ENCODE results near the gene TEDC2. TPM values are rescaled to one million over a fixed set of nuclear protein-coding genes. Genes with fewer than 3 reads are reported as not detected.

The TEDC2 gene
- total RNA-seq: 10 to 100 TPM; 18.0 to 19.4 TPM
- 7.7 TPM for polyA plus RNA-seq (ENCODE audit: insufficient read depth, low read depth, low replicate concordance)
- long read RNA-seq, donor 1, partial matches to known transcripts: 0 of 4 reads
- long read RNA-seq, donor 1, other reads (novel, unspliced or antisense): 0 of 4 reads
- long read RNA-seq, donor 2, partial matches to known transcripts: 0 of 7 reads
- long read RNA-seq, donor 2, other reads (novel, unspliced or antisense): 0 of 7 reads

- H3K4me3 ChIP-seq: peak within 1 kb of the TSS; percentile 49 to 68
- no peaks in the 10 kb centered on the region for H3K36me3 ChIP-seq (ENCODE audit: low read depth, missing control alignments)
- H3K27me3 ChIP-seq: no peaks in the 10 kb centered on the region
- peak; percentile 98 for DNase-seq
- H3K9me3 ChIP-seq: no peaks in the 10 kb centered on the region
- WGBS, 2 donors: 0 to 3% methylated on average over 8 to 53 of the region's 66 CpGs
- TF ChIP-seq CTCF (IDR thresholded peaks at IDR 0.05): no peak
- TF ChIP-seq POLR2A (IDR thresholded peaks at IDR 0.05): no peak
- peaks cover 14% of the 10 kb centered on the region for H3K4me1 ChIP-seq
- peak within 1 kb of the TSS in 1 of 2 donors; percentile 15 for H3K27ac ChIP-seq
- intact Hi-C loops (cut with DNase I; ENCODE audit: low total_unique reads): no loop called here
Measured at GRCh38 chr16:2459647-2460390, at the start of gene TEDC2. TEDC2 (plus strand) TSS chr16:2460109; CDS start chr16:2460145, 36 bp downstream.

GRCh38 chr16:2415085-2415484 is 44.8 kb upstream of the TEDC2 start:
- TF ChIP-seq POLR2A (IDR thresholded peaks at IDR 0.05): no peak
- TF ChIP-seq CTCF (IDR thresholded peaks at IDR 0.05): no peak
- intact Hi-C loops (cut with DNase I; ENCODE audit: low total_unique reads): no loop called here
- Histone ChIP-seq H3K4me3 (no peak overlapping the region), H3K27me3 (no peaks in the 10 kb centered on the region), H3K27ac (no peak overlapping the region), H3K36me3 (ENCODE audit: low read depth, missing control alignments) (no peaks in the 10 kb centered on the region), H3K4me1 (peaks cover 9% of the 10 kb centered on the region), H3K9me3 (no peaks in the 10 kb centered on the region)
- WGBS, 2 donors: 20 to 38% methylated on average over 2 of the region's 2 CpGs
- DNase-seq: peak; percentile 57

GRCh38 chr16:2420035-2420434 is 39.9 kb upstream of the TEDC2 start:
- Histone ChIP-seq H3K36me3 (ENCODE audit: low read depth, missing control alignments) (no peaks in the 10 kb centered on the region), H3K27me3 (no peaks in the 10 kb centered on the region), H3K9me3 (no peaks in the 10 kb centered on the region), H3K4me3 (no peak overlapping the region), H3K27ac (no peak overlapping the region), H3K4me1 (peaks cover 6% of the 10 kb centered on the region)
- DNase-seq: no peak
- intact Hi-C loops (cut with DNase I; ENCODE audit: low total_unique reads): no loop called here
- TF ChIP-seq POLR2A (IDR thresholded peaks at IDR 0.05) (no peak), CTCF (IDR thresholded peaks at IDR 0.05) (no peak)

DNA sequence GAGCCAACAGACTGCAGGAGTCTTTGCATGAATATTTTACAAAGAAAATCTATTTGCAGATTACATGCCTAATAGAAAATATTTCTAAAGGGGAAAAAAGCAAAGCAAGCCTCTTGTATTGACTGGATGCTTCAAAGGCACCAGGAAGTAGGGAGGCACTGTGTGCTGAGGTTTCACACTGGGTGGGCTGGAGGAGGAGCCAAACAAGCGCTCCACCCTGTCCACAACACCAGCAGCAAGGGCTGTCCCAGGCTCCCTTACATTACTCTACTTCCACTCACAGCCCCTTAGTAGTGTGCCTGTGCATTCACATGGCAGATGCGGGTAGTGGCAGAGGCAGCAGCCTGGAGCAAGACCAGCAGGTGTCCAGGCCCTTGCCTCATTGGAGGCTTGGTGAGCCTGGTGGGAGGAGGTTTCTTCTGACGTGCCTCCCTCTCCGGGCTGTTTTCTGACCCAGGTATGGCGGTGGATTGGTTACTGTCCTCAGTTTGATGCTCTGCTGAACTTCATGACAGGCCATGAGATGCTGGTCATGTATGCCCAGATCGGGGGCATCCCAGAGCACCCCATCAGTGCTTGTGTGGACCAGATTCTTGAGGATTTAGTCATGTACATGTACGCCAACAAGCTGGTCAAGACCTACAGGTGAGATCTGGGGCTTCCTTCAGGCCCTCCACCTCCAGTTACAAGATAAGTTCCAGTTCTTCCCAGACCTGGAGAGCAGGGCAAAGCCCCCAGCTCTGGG is 37.6 kb upstream of the TEDC2 start:
- no peaks in the 10 kb centered on the region for H3K36me3 ChIP-seq (ENCODE audit: low read depth, missing control alignments)
- H3K4me1 ChIP-seq: no peaks in the 10 kb centered on the region
- H3K27me3 ChIP-seq: no peaks in the 10 kb centered on the region
- intact Hi-C loops (cut with DNase I; ENCODE audit: low total_unique reads): no loop called here
- 83 to 84% methylated on average over 2 to 7 of the region's 7 CpGs for WGBS, 2 donors
- H3K4me3 ChIP-seq: no peak overlapping the region
- H3K27ac ChIP-seq: no peak overlapping the region
- no peak for DNase-seq
- H3K9me3 ChIP-seq: no peaks in the 10 kb centered on the region
- TF ChIP-seq POLR2A (IDR thresholded peaks at IDR 0.05) (no peak), CTCF (IDR thresholded peaks at IDR 0.05) (no peak)

Measured in testis (tissue), 5 donors.